H9 (cell line): ENCODE measurements around the gene GP1BA. TPM values are rescaled to one million over a fixed set of nuclear protein-coding genes. Genes with fewer than 3 reads are reported as not detected.

Experiments used
- DNase-seq: peaks from one replicate; pipeline ENCODE4 v3.0.0-alpha.2; 2017
- H2AFZ ChIP-seq: one replicate; pipeline ENCODE4 v1.6.1; 2013; ENCODE audit warnings: mild to moderate bottlenecking, low read length, control low read depth, moderate library complexity
- H2AK5ac ChIP-seq: 2 replicates; pipeline ENCODE4 v1.6.1; 2013; ENCODE audit warnings: low read length, control low read depth, mixed read lengths; ENCODE audit not compliant: insufficient read length
- H2BK120ac ChIP-seq: one replicate; pipeline ENCODE4 v1.6.1; 2013; ENCODE audit warnings: low read depth, mild to moderate bottlenecking, low read length, control low read depth, inconsistent platforms; ENCODE audit not compliant: poor library complexity, severe bottlenecking
- H2BK12ac ChIP-seq: 2 replicates; pipeline ENCODE4 v1.6.1; 2013; ENCODE audit warnings: low read length, control low read depth, mixed read lengths, low read depth; ENCODE audit not compliant: insufficient read length
- H2BK15ac ChIP-seq: 2 replicates; pipeline ENCODE4 v1.6.1; 2013; ENCODE audit warnings: low read depth, low read length, control low read depth
- H2BK20ac ChIP-seq: one replicate; pipeline ENCODE4 v1.6.1; 2013; ENCODE audit warnings: low read depth, mild to moderate bottlenecking, low read length, control low read depth, inconsistent platforms; ENCODE audit not compliant: poor library complexity, severe bottlenecking
- H2BK5ac ChIP-seq: 2 replicates; pipeline ENCODE4 v1.6.1; 2013; ENCODE audit warnings: low read length, control low read depth, mixed read lengths; ENCODE audit not compliant: insufficient read length
- H3K14ac ChIP-seq: 2 replicates; pipeline ENCODE4 v1.6.1; 2013; ENCODE audit warnings: low read length, control low read depth; ENCODE audit not compliant: insufficient read depth
- H3K18ac ChIP-seq: 2 replicates; pipeline ENCODE4 v1.6.1; 2013; ENCODE audit warnings: low read depth, mild to moderate bottlenecking, mixed read lengths, low read length, control low read depth; ENCODE audit not compliant: insufficient read length
- H3K23ac ChIP-seq: 2 replicates; pipeline ENCODE4 v1.6.1; 2013; ENCODE audit warnings: low read length, control low read depth, mixed read lengths, low read depth; ENCODE audit not compliant: insufficient read length
- H3K23me2 ChIP-seq: 2 replicates; pipeline ENCODE4 v1.6.1; 2013; ENCODE audit warnings: low read depth, mild to moderate bottlenecking, mixed read lengths, low read length, control low read depth; ENCODE audit not compliant: insufficient read length, poor library complexity, severe bottlenecking
- H3K27ac ChIP-seq: 2 replicates; pipeline ENCODE4 v1.5.1; 2013; ENCODE audit warnings: low read length, control low read depth, mixed read lengths, low read depth; ENCODE audit not compliant: insufficient read length
- H3K27me3 ChIP-seq: 2 replicates; pipeline ENCODE4 v1.6.1; 2013; ENCODE audit warnings: low read length, control low read depth, inconsistent platforms; ENCODE audit not compliant: insufficient read depth
- H3K4ac ChIP-seq: 2 replicates; pipeline ENCODE4 v1.6.1; 2013; ENCODE audit warnings: low read depth, mild to moderate bottlenecking, control low read depth, inconsistent platforms, low read length, moderate library complexity
- H3K4me1 ChIP-seq: 2 replicates; pipeline ENCODE4 v1.6.1; 2013; ENCODE audit warnings: low read length, control low read depth, inconsistent platforms; ENCODE audit not compliant: insufficient read depth
- H3K4me2 ChIP-seq: 2 replicates; pipeline ENCODE4 v1.6.1; 2013; ENCODE audit warnings: low read length, control low read depth, mixed read lengths; ENCODE audit not compliant: insufficient read length, insufficient read depth
- H3K56ac ChIP-seq: 2 replicates; pipeline ENCODE4 v1.6.1; 2013; ENCODE audit warnings: low read depth, mild to moderate bottlenecking, mixed read lengths, low read length, control low read depth; ENCODE audit not compliant: insufficient read length
- H3K79me1 ChIP-seq: 2 replicates; pipeline ENCODE4 v1.6.1; 2013; ENCODE audit warnings: low read depth, mild to moderate bottlenecking, moderate library complexity, low read length, control low read depth, inconsistent platforms; ENCODE audit not compliant: insufficient read depth, poor library complexity, severe bottlenecking
- H3K79me2 ChIP-seq: 2 replicates; pipeline ENCODE4 v1.6.1; 2013; ENCODE audit warnings: low read length, control low read depth, inconsistent platforms; ENCODE audit not compliant: insufficient read depth
- H3K9ac ChIP-seq: 2 replicates; pipeline ENCODE4 v1.6.1; 2013; ENCODE audit warnings: low read length, control low read depth, mixed read lengths; ENCODE audit not compliant: insufficient read length; ENCODE audit errors: extremely low read depth
- H3K9me3 ChIP-seq: one replicate; pipeline ENCODE4 v1.6.1; 2013; ENCODE audit warnings: low read depth, low read length, inconsistent platforms; ENCODE audit not compliant: control insufficient read depth
- H3T11ph ChIP-seq: one replicate; pipeline ENCODE4 v1.6.1; 2013; ENCODE audit warnings: mild to moderate bottlenecking, low read length, control low read depth, inconsistent platforms
- H4K20me1 ChIP-seq: one replicate; pipeline ENCODE4 v1.6.1; 2013; ENCODE audit not compliant: control insufficient read depth, insufficient read length, insufficient read depth
- H4K5ac ChIP-seq: 2 replicates; pipeline ENCODE4 v1.6.1; 2013; ENCODE audit warnings: low read depth, mild to moderate bottlenecking, mixed read lengths, low read length, control low read depth; ENCODE audit not compliant: insufficient read length
- H4K8ac ChIP-seq: replicated peaks from 2 replicates; pipeline ENCODE4 v1.6.1; 2013; ENCODE audit warnings: low read length, control low read depth, mixed read lengths, low read depth; ENCODE audit not compliant: insufficient read length
- H4K91ac ChIP-seq: 2 replicates; pipeline ENCODE4 v1.6.1; 2013; ENCODE audit warnings: low read depth, mild to moderate bottlenecking, moderate library complexity, mixed read lengths, low read length, control low read depth; ENCODE audit not compliant: insufficient read length
- H3K27ac Mint-ChIP-seq, 3 experiments: 2 replicates in 2 of 3; 3 replicates in 1 of 3; pipeline ENCODE4 v1.8.0; 2020 to 2021; ENCODE audit warnings: mixed read lengths in 3 of 3, mild to moderate bottlenecking in 1 of 3, moderate library complexity in 1 of 3
- H3K27me3 Mint-ChIP-seq: 2 replicates; pipeline ENCODE4 v1.8.0; 2021; ENCODE audit warnings: low read depth, mild to moderate bottlenecking, moderate library complexity, mixed read lengths
- H3K36me3 Mint-ChIP-seq, 3 experiments: 2 replicates in 2 of 3; 3 replicates in 1 of 3; pipeline ENCODE4 v1.8.0; 2020 to 2021; ENCODE audit warnings: low read depth in 3 of 3, mixed read lengths in 3 of 3; ENCODE audit not compliant: insufficient read depth in 1 of 3
- H3K4me1 Mint-ChIP-seq, 2 experiments: 2 replicates each; pipeline ENCODE4 v1.8.0; 2020; ENCODE audit warnings: mixed read lengths in 2 of 2
- H3K4me3 Mint-ChIP-seq, 2 experiments: 2 replicates in 1 of 2; 3 replicates in 1 of 2; pipeline ENCODE4 v1.8.0; 2020 to 2021; ENCODE audit warnings: mild to moderate bottlenecking in 2 of 2, mixed read lengths in 2 of 2, moderate library complexity in 1 of 2
- H3K9me3 Mint-ChIP-seq, 2 experiments: 2 replicates in 1 of 2; 3 replicates in 1 of 2; pipeline ENCODE4 v1.8.0; 2020; ENCODE audit warnings: mild to moderate bottlenecking in 2 of 2, mixed read lengths in 2 of 2, moderate library complexity in 1 of 2
- WGBS: extraction: QIAGEN DNeasy Blood & Tissue Kit; methylation state at CpG from one replicate; pipeline ENCODE4 v1.1.7; 2013; ENCODE audit warnings: missing lambda C conversion rate, low lambda C conversion rate, mixed read lengths; ENCODE audit not compliant: insufficient read length; ENCODE audit errors: extremely low coverage; 5-methylcytosine and 5-hydroxymethylcytosine counted together
- total RNA-seq: library from RNA; stranded (reverse); gene quantifications from 2 replicates; pipeline ENCODE4 v1.2.1, GENCODE V29; 2021
- TF ChIP-seq, protein P1 (sequence below): fragments of 200-600 bp; sonication (generic); conservative IDR thresholded peaks from 3 replicates; pipeline ENCODE4 v1.8.0; 2021; ENCODE audit warnings: antibody characterized with exemption, mild to moderate bottlenecking

Gene GP1BA
- total RNA-seq, 1 experiment from 2014 or later: not detected

DNA sequence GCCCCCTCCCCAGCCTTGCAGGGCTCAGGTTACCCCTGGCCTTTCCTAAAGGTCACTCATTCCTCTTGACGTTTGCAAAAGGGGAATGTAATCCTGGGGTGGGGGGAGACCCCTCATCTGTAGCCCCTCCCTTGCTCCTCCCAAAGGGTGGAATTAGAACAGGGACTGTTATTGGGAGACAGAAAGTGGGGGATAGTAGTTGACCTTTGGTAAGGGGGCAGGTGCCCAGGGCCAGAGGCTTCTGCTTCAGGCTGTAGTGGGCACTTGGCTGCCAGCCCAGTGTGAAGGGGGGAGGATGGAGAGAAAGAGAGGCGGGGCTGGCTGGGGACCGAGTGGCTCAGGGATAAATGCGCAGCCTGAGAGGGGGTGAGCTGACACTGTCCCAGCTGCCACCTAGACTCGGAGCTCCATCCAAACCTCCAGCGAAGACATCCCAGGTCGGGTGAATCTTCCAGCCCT lies 18.7 kb downstream of the GP1BA start, which contains the start of gene ENO3:
ENO3 (plus strand) TSS at position 374 of the 459 bp plus-strand sequence. CDS start 711 bp downstream, outside the sequence.
- peaks cover 23% of the 10 kb centered on the region for H3K23me2 ChIP-seq
- peak within 1 kb of the TSS; percentile 6 for H3K9ac ChIP-seq
- no peak within 1 kb of the TSS for H3K4ac ChIP-seq
- H3K4me3 Mint-ChIP-seq: peak within 1 kb of the TSS; percentile 87 to 95
- peak within 1 kb of the TSS; percentile 80 for H3K18ac ChIP-seq
- no peaks in the 10 kb centered on the region for H3K27me3 Mint-ChIP-seq
- no peak within 1 kb of the TSS for H2BK20ac ChIP-seq
- TF ChIP-seq, protein P1, sequence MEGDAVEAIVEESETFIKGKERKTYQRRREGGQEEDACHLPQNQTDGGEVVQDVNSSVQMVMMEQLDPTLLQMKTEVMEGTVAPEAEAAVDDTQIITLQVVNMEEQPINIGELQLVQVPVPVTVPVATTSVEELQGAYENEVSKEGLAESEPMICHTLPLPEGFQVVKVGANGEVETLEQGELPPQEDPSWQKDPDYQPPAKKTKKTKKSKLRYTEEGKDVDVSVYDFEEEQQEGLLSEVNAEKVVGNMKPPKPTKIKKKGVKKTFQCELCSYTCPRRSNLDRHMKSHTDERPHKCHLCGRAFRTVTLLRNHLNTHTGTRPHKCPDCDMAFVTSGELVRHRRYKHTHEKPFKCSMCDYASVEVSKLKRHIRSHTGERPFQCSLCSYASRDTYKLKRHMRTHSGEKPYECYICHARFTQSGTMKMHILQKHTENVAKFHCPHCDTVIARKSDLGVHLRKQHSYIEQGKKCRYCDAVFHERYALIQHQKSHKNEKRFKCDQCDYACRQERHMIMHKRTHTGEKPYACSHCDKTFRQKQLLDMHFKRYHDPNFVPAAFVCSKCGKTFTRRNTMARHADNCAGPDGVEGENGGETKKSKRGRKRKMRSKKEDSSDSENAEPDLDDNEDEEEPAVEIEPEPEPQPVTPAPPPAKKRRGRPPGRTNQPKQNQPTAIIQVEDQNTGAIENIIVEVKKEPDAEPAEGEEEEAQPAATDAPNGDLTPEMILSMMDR: no peak
- no peak within 1 kb of the TSS for H2BK12ac ChIP-seq
- H2BK5ac ChIP-seq: no peak within 1 kb of the TSS
- no peaks in the 10 kb centered on the region for H4K20me1 ChIP-seq
- no peak within 1 kb of the TSS for H4K8ac ChIP-seq
- no peak within 1 kb of the TSS for H3K56ac ChIP-seq
- H3K27ac ChIP-seq: no peak within 1 kb of the TSS
- DNase-seq: peak; percentile 68
- no peak within 1 kb of the TSS for H3T11ph ChIP-seq
- H2AK5ac ChIP-seq: no peak within 1 kb of the TSS
- peaks cover 35 to 36% of the 10 kb centered on the region in 2 experiments for H3K4me1 Mint-ChIP-seq
- WGBS: no CpG with 5 or more reads among the region's 7 CpGs
- H3K9me3 Mint-ChIP-seq: peaks cover 0 to 2% of the 10 kb centered on the region in 2 experiments; a peak in 1 of 5 replicates
- H2BK120ac ChIP-seq: no peak within 1 kb of the TSS
- H2AFZ ChIP-seq: no peak within 1 kb of the TSS
- H3K79me2 ChIP-seq: peaks cover 13% of the 10 kb centered on the region; the same call in 1 of the 2 replicates
- no peaks in the 10 kb centered on the region for H3K9me3 ChIP-seq
- H3K4me1 ChIP-seq: peaks cover 4% of the 10 kb centered on the region; the same call in 1 of the 2 replicates
- H3K14ac ChIP-seq: peak within 1 kb of the TSS; percentile 49; the same call in 1 of the 2 replicates
- peaks cover 10 to 17% (median 13%) of the 10 kb centered on the region in 3 experiments for H3K36me3 Mint-ChIP-seq
- H4K5ac ChIP-seq: no peak within 1 kb of the TSS
- H3K27me3 ChIP-seq: no peaks in the 10 kb centered on the region
- no peak within 1 kb of the TSS for H4K91ac ChIP-seq
- H3K4me2 ChIP-seq: peak within 1 kb of the TSS; percentile 72
- no peak within 1 kb of the TSS for H3K23ac ChIP-seq
- H2BK15ac ChIP-seq: no peak within 1 kb of the TSS
- H3K27ac Mint-ChIP-seq: peak within 1 kb of the TSS; percentile 84 to 94 (median 93)
- peaks cover 4% of the 10 kb centered on the region for H3K79me1 ChIP-seq
